Activated naive CD4-positive, alpha-beta T cell treated with anti-CD3 and anti-CD28 coated beads, Interleukin-2, amount 10 ng/mL, durations not matched to agents 7 days and 5 days (primary cell): ENCODE measurements around the gene SRRT.

Experiments
- CTCF ChIA-PET: fragments of 350-600 bp; sonication (Branson Sonifier 250); formaldehyde crosslinking; loops from one replicate; lab custom pipeline; 2021; ENCODE audit warnings: antibody characterized with exemption; lab: Charles Lee
- DNase-seq: peaks from one replicate; pipeline ENCODE4 v3.0.0-alpha.2; 2020
- H3K27ac Mint-ChIP-seq: one replicate; pipeline ENCODE4 v1.8.0; 2021; ENCODE audit warnings: mild to moderate bottlenecking, moderate library complexity, mixed read lengths
- H3K27me3 Mint-ChIP-seq: one replicate; pipeline ENCODE4 v1.8.0; 2021; ENCODE audit warnings: mild to moderate bottlenecking, mixed read lengths
- H3K36me3 Mint-ChIP-seq: one replicate; pipeline ENCODE4 v1.8.0; 2021; ENCODE audit warnings: mixed read lengths
- H3K4me1 Mint-ChIP-seq: one replicate; pipeline ENCODE4 v1.8.0; 2021; ENCODE audit warnings: mixed read lengths
- H3K4me3 Mint-ChIP-seq: one replicate; pipeline ENCODE4 v1.8.0; 2021; ENCODE audit warnings: mild to moderate bottlenecking, moderate library complexity, mixed read lengths
- H3K9me3 Mint-ChIP-seq: one replicate; pipeline ENCODE4 v1.8.0; 2021; ENCODE audit warnings: mixed read lengths

The SRRT gene, protein sequence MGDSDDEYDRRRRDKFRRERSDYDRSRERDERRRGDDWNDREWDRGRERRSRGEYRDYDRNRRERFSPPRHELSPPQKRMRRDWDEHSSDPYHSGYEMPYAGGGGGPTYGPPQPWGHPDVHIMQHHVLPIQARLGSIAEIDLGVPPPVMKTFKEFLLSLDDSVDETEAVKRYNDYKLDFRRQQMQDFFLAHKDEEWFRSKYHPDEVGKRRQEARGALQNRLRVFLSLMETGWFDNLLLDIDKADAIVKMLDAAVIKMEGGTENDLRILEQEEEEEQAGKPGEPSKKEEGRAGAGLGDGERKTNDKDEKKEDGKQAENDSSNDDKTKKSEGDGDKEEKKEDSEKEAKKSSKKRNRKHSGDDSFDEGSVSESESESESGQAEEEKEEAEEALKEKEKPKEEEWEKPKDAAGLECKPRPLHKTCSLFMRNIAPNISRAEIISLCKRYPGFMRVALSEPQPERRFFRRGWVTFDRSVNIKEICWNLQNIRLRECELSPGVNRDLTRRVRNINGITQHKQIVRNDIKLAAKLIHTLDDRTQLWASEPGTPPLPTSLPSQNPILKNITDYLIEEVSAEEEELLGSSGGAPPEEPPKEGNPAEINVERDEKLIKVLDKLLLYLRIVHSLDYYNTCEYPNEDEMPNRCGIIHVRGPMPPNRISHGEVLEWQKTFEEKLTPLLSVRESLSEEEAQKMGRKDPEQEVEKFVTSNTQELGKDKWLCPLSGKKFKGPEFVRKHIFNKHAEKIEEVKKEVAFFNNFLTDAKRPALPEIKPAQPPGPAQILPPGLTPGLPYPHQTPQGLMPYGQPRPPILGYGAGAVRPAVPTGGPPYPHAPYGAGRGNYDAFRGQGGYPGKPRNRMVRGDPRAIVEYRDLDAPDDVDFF

DNA sequence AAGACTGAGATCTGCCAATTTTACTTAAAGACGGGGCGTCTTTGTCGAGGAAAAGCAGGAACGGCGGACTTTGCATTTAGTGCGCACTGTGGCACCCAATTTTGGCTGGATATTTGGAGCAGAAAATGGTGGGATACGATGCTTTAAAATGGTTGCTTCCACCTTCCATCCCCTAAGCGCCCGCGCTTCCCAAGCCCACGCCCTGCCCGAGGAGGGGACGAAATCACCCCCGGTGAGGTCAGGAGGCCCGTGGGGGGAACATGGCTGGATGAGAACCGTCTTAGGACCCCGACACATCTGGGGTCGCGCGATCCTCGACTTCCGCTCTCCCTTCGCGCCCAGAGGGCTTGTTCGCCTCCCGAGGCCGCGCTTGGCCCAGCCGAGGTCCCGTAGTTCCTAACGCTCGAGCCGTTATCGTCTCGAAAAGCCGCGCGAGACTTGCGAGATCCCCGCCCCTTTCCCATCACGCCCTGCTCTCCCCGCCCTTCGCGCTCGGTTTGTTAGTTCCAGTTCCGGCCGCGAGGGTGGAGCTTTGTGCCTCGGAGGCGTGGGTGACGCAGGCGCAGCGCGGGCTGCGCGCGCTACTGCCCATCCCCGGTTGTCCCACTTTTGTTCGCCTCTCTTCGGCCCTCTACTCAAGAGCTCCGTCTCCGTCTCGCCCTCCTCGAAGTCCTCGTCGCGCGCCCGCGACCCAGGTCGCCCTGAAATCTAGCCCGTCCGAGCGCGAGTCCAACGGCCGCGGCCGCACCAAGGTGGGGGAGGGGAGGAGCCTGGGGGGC lies at the start of gene SRRT:
TSS of gene SRRT (plus strand) at position 527 of the 779 bp plus-strand sequence. CDS start 488 bp downstream, outside the sequence.
- H3K4me1 Mint-ChIP-seq = peaks cover 55% of the 10 kb centered on the region
- H3K27me3 Mint-ChIP-seq = peaks cover 6% of the 10 kb centered on the region
- peaks cover 60% of the 10 kb centered on the region for H3K36me3 Mint-ChIP-seq
- peak within 1 kb of the TSS; percentile 98 for H3K27ac Mint-ChIP-seq
- peak within 1 kb of the TSS; percentile 97 for H3K4me3 Mint-ChIP-seq
- peak; percentile 99 for DNase-seq
- CTCF ChIA-PET = interaction anchor here (1.3 to 1.9 kb wide), 3 partner anchors 15 to 169 kb away, joined by 4 to 7 read pairs (median 5); partner anchors contain the start of genes POP7, SLC12A9 and UFSP1
- no peaks in the 10 kb centered on the region for H3K9me3 Mint-ChIP-seq

DNA sequence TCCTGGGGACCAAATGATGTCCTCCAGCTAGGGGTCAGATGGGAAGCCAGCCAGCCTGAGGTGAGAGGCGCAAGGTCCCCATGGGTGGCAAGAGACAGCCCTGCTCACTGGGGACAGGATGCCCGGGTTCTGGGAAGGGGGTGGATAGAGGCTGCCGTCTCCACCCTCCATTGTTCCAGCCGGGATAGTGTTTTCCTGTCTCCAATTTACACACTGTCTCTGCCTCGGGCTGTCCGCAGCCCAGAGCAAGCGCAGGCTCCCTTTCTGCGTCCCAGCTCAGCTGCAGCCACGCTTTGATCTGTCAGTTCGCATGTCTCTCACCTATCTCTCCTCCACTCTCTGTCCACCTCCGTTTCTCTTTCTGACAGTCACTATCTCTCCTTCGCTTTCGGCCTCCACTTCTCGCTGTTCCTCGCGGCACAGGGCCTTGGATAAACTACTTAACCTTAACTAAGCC lies 49.7 kb upstream of the SRRT start:
- H3K27me3 Mint-ChIP-seq = peaks cover 71% of the 10 kb centered on the region

DNA sequence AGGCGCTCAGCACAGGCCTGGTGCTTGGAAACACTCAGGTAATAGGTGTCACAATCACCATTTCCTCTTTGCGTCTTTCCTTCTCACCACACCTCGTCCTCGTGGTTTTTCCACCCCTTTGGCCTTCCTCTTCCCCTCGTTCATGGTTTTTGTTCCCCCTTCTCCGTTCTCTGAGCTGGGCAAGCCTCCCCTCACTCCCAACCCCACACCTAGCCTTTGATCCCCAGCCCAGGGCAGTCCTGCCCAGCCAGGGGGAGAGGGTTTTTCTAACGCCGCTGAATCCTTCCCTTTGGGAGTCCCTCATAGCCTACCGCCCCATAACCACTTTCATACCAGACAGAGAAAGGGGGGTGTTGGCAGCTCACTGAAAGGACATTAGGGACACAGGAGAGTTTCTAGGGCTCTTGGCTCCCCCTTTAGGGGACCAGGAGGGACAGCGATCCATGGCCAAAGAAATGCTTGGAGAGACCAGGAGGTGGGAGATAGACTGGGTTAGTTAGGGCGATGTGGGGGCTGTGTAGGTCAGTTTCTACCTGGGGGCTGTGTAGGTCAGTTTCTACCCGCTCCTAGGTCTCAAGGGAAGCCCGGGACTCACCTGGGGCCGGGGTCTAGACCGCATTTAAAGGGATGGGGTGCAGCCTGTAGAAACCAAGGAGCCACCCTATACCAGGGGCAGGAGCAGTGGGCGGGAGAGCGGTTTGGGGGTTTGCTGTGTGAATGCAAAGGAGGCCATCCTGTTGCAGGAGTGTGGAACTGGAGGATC lies 49.0 kb upstream of the SRRT start:
- Mint-ChIP-seq H3K36me3 (peaks cover 3% of the 10 kb centered on the region), H3K4me1 (peaks cover 26% of the 10 kb centered on the region), H3K27ac (no peak overlapping the region), H3K27me3 (peaks cover 78% of the 10 kb centered on the region), H3K9me3 (no peaks in the 10 kb centered on the region), H3K4me3 (peak overlapping the region; percentile 62)
- CTCF ChIA-PET = no interaction called here
- DNase-seq = no peak

More for the DNA sequence above, 49.7 kb upstream of the SRRT start:
- peaks cover 3% of the 10 kb centered on the region for H3K36me3 Mint-ChIP-seq
- H3K27ac Mint-ChIP-seq = no peak overlapping the region
- no peak for DNase-seq
- peaks cover 26% of the 10 kb centered on the region for H3K4me1 Mint-ChIP-seq
- no peak overlapping the region for H3K4me3 Mint-ChIP-seq
- CTCF ChIA-PET = no interaction called here
- H3K9me3 Mint-ChIP-seq = no peaks in the 10 kb centered on the region

DNA sequence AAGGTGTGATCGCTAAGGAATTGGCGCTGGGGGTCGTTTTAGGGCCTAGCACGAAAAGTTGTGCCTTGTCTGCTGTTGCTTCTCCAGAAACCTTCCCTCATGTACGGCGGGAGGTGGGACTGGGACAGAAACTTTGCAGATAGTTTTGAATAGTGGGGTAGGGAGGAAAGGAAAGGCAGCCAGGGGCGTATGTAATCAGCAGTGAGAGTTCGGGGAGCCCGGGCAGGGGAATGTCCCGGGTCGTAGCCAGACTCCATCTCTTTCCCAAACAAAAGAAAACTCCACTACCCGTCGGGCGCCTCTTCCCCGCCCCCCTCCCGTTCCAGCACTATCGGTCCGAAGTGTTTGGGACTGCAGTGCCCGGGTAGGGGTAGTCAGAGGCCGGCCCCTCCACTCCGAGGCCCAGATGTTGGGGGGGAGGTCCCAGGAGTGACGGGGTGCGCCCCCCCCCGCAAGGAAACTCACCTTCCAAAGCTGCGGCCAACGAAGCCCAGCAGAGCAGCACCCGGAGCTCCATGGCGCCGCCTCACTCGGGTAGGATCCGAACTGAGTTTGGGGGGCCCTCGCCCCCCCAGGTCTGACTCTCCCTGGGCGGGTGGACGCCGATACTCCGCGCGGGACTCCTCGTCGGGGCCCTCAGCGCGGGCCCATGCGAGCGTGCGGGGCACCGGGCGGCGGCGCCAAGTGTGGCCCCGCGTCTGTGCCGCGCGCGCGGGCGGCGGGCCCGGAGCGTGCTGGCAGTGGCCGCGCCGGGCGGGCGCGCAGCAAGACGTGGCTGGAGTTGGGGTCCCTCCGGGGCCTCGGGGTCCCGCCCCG lies 48.2 kb upstream of the SRRT start:
- DNase-seq = no peak
- peaks cover 3% of the 10 kb centered on the region for H3K36me3 Mint-ChIP-seq
- CTCF ChIA-PET = no interaction called here
- H3K4me1 Mint-ChIP-seq = peaks cover 26% of the 10 kb centered on the region
- H3K27ac Mint-ChIP-seq = no peak overlapping the region
- peaks cover 81% of the 10 kb centered on the region for H3K27me3 Mint-ChIP-seq
- no peaks in the 10 kb centered on the region for H3K9me3 Mint-ChIP-seq
- H3K4me3 Mint-ChIP-seq = peak overlapping the region; percentile 62

DNA sequence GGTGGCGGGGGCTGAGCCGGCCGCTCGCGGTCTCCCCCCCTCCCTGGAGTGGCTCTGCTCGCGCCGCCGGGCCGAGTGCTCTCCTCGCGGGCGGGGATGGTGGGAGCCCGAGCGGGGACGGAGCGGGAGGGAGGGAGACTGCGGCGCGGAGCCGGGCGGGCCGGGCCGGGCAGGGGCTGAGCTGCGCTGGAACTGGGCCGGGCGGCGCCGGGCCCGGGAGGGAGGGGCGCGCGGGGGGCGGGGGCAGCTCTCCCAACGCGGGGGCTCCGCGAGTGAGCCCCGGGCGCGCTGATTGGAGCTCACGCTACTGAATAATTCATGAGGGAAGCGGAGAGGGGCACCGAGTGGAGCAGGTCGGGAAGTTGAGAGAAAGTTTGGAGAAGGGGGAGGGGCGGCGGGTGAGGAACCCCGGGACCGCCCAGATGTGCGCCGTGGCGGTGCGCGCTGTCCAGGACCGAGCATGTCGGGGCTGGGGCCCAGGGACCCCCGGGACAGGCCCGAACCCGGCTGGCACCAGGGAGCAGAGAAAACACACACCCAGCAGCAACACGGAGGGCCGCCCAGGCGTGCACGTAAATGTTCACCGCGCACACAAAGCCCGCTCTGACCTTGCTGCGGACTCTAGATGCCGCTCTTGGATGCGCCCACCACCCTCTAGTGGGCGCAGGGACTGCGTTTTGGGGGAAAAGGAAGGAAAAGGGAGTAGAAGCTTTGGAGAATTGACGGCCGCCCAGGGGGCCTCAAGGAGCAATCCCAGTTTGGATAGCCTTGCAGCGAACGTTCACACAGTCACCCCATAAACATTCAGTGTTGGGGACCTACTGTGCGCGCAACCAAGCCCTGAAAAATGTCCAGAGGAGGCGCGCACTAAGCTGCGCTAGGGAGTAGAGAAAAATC lies 47.3 kb upstream of the SRRT start, which contains the start of gene EPHB4:
TSS of gene EPHB4 (minus strand) at position 194 of the 897 bp plus-strand sequence. CDS start 493 bp downstream, outside the sequence.
- Mint-ChIP-seq H3K36me3 (peaks cover 3% of the 10 kb centered on the region), H3K4me1 (peaks cover 26% of the 10 kb centered on the region), H3K4me3 (peak within 1 kb of the TSS; percentile 62), H3K27me3 (peaks cover 83% of the 10 kb centered on the region), H3K9me3 (no peaks in the 10 kb centered on the region), H3K27ac (no peak within 1 kb of the TSS)
- CTCF ChIA-PET = no interaction called here
- DNase-seq = peak; percentile 24

DNA sequence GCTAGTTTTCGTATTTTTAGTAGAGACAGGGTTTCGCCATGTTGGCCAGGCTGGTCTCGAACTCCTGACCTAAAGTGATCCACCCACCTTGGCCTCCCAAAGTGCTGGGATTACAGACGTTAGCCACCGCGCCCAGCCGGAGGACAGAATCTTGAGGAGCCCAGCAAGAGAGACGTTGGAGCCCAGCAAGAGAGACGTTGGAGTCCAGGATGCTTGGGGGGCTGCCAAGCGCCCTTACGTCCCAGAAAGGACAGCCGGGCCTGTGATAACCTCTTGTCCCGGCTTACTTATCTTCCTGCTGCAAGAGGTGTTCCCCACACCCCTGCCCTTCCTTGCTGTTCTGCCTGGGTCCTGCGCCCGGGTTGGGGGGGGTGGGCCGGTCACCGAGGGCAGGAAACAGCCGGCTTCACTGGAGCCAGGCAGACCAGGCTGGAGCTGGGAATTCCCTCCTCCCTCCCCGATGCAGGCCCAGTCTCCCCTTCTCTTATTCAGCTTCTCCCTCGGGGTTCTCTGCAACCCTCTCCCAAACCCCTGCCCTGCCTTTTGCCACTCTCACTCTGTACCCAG lies 45.7 kb upstream of the SRRT start:
- Mint-ChIP-seq H3K4me3 (no peak overlapping the region), H3K9me3 (no peaks in the 10 kb centered on the region), H3K4me1 (peaks cover 26% of the 10 kb centered on the region), H3K27ac (no peak overlapping the region), H3K36me3 (peaks cover 3% of the 10 kb centered on the region), H3K27me3 (peaks cover 74% of the 10 kb centered on the region)
- CTCF ChIA-PET = interaction anchor here (1.1 kb wide), 1 partner anchor 104 kb away, joined by 3 read pairs; no protein-coding TSS in a partner anchor
- DNase-seq = no peak

DNA sequence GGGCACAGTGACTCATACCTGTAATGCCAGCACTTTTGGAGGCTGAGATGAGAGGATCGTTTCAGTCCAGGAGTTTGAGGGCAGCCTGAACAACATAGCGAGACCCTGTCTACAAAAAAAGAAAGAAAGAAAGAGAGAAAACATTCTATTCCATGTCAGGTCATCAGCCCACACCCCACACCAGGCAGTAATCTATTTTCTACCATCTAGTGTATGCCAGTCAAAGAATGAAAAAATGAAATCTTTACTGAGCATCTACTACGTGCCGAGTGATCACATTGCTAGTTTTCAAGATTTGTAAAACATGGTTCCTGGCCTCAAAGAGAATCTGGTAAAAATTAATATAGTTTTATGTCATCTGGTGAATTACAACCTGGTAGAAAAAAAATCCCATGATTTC lies 44.5 kb upstream of the SRRT start:
- H3K9me3 Mint-ChIP-seq = no peaks in the 10 kb centered on the region
- peaks cover 62% of the 10 kb centered on the region for H3K27me3 Mint-ChIP-seq
- no peak overlapping the region for H3K27ac Mint-ChIP-seq
- H3K4me3 Mint-ChIP-seq = no peak overlapping the region
- CTCF ChIA-PET = no interaction called here
- H3K4me1 Mint-ChIP-seq = peaks cover 24% of the 10 kb centered on the region
- DNase-seq = no peak
- H3K36me3 Mint-ChIP-seq = peaks cover 3% of the 10 kb centered on the region

DNA sequence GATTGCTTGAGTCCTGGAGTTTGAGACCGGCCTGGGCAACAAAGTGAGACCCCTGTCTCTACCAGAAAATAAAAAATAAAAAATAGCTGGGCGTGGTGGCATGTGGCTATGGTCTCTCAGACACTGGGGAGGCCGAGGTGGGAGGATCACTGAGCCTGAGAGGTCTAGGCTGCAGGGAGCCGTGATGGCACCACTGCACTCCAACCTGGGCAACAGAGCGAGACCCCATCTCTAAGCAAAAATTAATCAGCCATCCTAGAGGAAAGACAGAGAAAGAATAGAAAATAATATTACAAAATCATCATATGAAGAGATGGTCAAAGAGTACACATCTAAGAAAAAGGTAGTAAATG lies 42.6 kb upstream of the SRRT start:
- peaks cover 45% of the 10 kb centered on the region for H3K27me3 Mint-ChIP-seq

DNA sequence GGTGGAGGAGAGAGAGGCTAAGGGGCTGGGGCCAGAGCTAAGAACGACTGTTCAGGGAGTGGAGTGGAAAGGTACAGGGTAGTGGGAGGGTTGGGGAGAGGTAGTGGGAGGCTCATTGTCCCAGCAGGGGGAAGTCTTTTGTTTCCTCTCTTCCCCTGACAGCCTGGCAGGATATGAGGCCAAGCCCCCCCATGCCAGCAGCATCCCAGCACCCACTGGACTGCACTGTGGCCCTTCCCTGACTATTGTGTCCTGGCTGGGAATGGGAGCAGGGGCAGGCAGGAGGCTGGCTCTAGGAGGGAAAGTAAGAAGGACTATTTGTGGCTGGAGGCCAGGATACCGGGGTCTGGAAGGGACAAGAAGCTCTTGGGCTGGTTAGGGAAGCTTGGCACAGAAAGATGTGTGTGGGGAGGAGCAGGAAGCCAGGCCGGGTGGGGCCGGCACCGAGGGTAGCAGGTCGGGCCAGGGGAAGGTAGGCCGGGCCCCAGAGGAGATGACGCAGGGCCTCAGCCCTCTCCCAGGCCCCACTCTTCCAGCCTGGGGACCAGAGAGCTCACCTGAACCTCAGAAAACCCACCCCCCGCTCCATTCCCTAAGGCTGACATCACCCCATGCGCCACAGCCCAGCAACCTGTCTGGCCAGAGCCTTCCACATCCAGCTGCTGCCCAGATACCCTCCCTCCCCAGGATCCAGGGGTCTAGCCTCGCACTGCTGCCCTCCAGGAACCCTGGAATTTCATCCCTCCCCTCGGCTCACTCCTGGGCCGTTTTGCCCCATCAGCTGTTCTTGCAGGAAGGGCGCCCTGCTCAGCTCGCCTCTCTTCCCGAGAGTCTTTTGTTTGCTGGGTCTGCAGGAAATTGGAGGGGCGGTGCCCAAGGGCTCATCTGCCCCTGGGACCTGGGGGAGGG lies 38.7 kb upstream of the SRRT start:
- H3K36me3 Mint-ChIP-seq = no peaks in the 10 kb centered on the region
- H3K4me1 Mint-ChIP-seq = peaks cover 20% of the 10 kb centered on the region
- peak overlapping the region; percentile 8 for H3K4me3 Mint-ChIP-seq
- DNase-seq = no peak
- H3K27me3 Mint-ChIP-seq = peaks cover 13% of the 10 kb centered on the region
- H3K27ac Mint-ChIP-seq = peak overlapping the region; percentile 19
- CTCF ChIA-PET = interaction anchor here (1.5 to 2.4 kb wide), 2 partner anchors 15 to 16 kb away, joined by 5 to 7 read pairs; partner anchors contain the start of gene SLC12A9
- H3K9me3 Mint-ChIP-seq = no peaks in the 10 kb centered on the region

More for the DNA sequence above, 42.6 kb upstream of the SRRT start:
- CTCF ChIA-PET = interaction anchor here (0.7 to 1.0 kb wide), 2 partner anchors 20 to 33 kb away, joined by 3 read pairs; partner anchors contain the start of gene SLC12A9
- DNase-seq = no peak
- H3K36me3 Mint-ChIP-seq = peaks cover 1% of the 10 kb centered on the region
- peaks cover 28% of the 10 kb centered on the region for H3K4me1 Mint-ChIP-seq
- H3K27ac Mint-ChIP-seq = no peak overlapping the region
- no peak overlapping the region for H3K4me3 Mint-ChIP-seq
- no peaks in the 10 kb centered on the region for H3K9me3 Mint-ChIP-seq

DNA sequence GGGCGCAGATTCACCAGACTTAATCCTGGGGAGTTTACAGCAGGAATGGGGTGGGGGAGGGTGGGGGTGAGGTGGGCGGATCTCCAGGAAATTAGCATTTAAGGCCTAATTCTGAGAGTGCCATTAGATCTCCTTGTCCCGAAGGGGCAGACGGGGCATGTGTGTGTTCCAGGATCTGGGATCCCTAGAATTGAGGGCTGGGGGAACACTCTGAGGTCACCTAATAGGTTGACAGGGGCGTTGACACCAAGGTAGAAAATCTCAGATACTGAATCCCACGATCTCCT lies 38.1 kb upstream of the SRRT start:
- no peaks in the 10 kb centered on the region for H3K36me3 Mint-ChIP-seq
- CTCF ChIA-PET = interaction anchor here (1.5 to 2.4 kb wide), 2 partner anchors 15 to 16 kb away, joined by 5 to 7 read pairs; partner anchors contain the start of gene SLC12A9
- H3K27me3 Mint-ChIP-seq = peaks cover 10% of the 10 kb centered on the region
- no peak for DNase-seq
- no peaks in the 10 kb centered on the region for H3K9me3 Mint-ChIP-seq
- peaks cover 20% of the 10 kb centered on the region for H3K4me1 Mint-ChIP-seq
- peak overlapping the region; percentile 73 for H3K27ac Mint-ChIP-seq
- H3K4me3 Mint-ChIP-seq = peak overlapping the region; percentile 69
